Peyer's patch (tissue), 4 donors: Measurements from ENCODE around the gene ADRM1. TPM values are rescaled to one million over a fixed set of nuclear protein-coding genes. Genes with fewer than 3 reads are reported as not detected.

Source experiments
- DNase-seq, 3 donors: peaks; one replicate each; pipeline ENCODE4 v3.0.0-alpha.2; 2017 to 2019
- H3K27ac ChIP-seq, 4 donors: fragments of 200-600 bp; sonication (generic); one replicate each; pipeline ENCODE4 v1.5.1; 2016 to 2019
- H3K27me3 ChIP-seq, 2 donors: fragments of 200-600 bp; sonication (generic); one replicate each; pipeline ENCODE4 v1.5.1; 2019
- H3K36me3 ChIP-seq, 3 donors: fragments of 200-600 bp; sonication (generic); one replicate each; pipeline ENCODE4 v1.5.1; 2016 to 2019
- H3K4me1 ChIP-seq, 4 donors: fragments of 200-600 bp; sonication (generic); one replicate each; pipeline ENCODE4 v1.5.1; 2016 to 2019
- H3K4me3 ChIP-seq, 4 donors: fragments of 200-600 bp; sonication (generic); 1 replicate in 3 of 4; 2 replicates in 1 of 4; pipeline ENCODE4 v1.5.1; 2016 to 2019; ENCODE audit warnings: mild to moderate bottlenecking in 1 of 4
- H3K9me3 ChIP-seq, 4 donors: fragments of 200-600 bp; sonication (generic); one replicate each; pipeline ENCODE4 v1.5.1; 2016 to 2019; ENCODE audit warnings: mild to moderate bottlenecking in 1 of 4
- POLR2A ChIP-seq, 2 donors: fragments of 450-650 bp; IDR thresholded peaks; one replicate each; pipeline ENCODE4 v1.5.1; 2017; ENCODE audit warnings: antibody characterized with exemption in 2 of 2, mild to moderate bottlenecking in 2 of 2, moderate library complexity in 2 of 2
- total RNA-seq, 4 donors: library from RNA; depleted of rRNA; stranded (reverse); fragments of >200 nt; gene quantifications; one replicate each; pipeline ENCODE4 v1.1.0, GENCODE V29; 2016
- TF ChIP-seq, protein P1 (sequence below), 6 experiments: fragments of 450-650 bp in 4 of 6; fragments of 200-600 bp in 2 of 6; sonication (generic) in 1 of 6; IDR thresholded peaks; one replicate each; pipeline ENCODE4 v1.5.1; 2017 to 2019; ENCODE audit warnings: antibody characterized with exemption in 6 of 6, mild to moderate bottlenecking in 3 of 6, moderate library complexity in 1 of 6

ADRM1 gene
- total RNA-seq, 4 donors from 2014 or later: 90.8 to 136 (median 99.7) TPM

DNA sequence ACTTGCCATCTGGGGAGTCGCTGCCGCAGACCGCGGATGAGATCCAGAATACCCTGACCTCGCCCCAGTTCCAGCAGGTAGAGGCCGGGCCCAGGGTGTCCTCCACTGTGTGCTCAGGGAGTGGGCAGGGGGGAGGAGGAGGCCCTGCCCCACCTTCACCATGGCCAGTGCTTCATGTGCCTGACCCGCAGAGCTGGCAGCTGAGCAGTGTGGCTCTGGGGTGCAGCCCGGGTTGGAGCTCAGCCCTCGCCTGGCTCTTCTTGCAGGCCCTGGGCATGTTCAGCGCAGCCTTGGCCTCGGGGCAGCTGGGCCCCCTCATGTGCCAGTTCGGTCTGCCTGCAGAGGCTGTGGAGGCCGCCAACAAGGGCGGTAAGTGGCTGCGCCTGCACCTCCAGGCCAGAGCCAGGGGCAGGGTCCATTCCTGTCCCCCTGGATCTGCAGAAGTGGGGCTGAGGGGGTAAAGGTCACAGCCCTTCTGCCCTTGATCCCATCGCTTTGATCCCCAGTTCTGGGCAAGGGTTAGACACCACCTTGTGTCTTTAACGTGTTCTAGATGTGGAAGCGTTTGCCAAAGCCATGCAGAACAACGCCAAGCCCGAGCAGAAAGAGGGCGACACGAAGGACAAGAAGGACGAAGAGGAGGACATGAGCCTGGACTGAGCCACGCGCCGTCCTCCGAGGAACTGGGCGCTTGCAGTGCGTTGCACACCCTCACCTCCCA, 5.5 kb downstream of the ADRM1 start:
- no peak overlapping the region for H3K27ac ChIP-seq
- H3K36me3 ChIP-seq: peaks cover 0 to 73% (median 0%) of the 10 kb centered on the region in 3 donors
- no peak for DNase-seq
- no peaks in the 10 kb centered on the region for H3K27me3 ChIP-seq
- peaks cover 7 to 25% (median 17%) of the 10 kb centered on the region in 4 donors for H3K4me1 ChIP-seq
- H3K9me3 ChIP-seq: no peaks in the 10 kb centered on the region
- TF ChIP-seq, protein P1, sequence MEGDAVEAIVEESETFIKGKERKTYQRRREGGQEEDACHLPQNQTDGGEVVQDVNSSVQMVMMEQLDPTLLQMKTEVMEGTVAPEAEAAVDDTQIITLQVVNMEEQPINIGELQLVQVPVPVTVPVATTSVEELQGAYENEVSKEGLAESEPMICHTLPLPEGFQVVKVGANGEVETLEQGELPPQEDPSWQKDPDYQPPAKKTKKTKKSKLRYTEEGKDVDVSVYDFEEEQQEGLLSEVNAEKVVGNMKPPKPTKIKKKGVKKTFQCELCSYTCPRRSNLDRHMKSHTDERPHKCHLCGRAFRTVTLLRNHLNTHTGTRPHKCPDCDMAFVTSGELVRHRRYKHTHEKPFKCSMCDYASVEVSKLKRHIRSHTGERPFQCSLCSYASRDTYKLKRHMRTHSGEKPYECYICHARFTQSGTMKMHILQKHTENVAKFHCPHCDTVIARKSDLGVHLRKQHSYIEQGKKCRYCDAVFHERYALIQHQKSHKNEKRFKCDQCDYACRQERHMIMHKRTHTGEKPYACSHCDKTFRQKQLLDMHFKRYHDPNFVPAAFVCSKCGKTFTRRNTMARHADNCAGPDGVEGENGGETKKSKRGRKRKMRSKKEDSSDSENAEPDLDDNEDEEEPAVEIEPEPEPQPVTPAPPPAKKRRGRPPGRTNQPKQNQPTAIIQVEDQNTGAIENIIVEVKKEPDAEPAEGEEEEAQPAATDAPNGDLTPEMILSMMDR (IDR thresholded peaks at IDR 0.05): no peak
- TF ChIP-seq POLR2A (IDR thresholded peaks at IDR 0.05): no peak
- no peak overlapping the region for H3K4me3 ChIP-seq

DNA sequence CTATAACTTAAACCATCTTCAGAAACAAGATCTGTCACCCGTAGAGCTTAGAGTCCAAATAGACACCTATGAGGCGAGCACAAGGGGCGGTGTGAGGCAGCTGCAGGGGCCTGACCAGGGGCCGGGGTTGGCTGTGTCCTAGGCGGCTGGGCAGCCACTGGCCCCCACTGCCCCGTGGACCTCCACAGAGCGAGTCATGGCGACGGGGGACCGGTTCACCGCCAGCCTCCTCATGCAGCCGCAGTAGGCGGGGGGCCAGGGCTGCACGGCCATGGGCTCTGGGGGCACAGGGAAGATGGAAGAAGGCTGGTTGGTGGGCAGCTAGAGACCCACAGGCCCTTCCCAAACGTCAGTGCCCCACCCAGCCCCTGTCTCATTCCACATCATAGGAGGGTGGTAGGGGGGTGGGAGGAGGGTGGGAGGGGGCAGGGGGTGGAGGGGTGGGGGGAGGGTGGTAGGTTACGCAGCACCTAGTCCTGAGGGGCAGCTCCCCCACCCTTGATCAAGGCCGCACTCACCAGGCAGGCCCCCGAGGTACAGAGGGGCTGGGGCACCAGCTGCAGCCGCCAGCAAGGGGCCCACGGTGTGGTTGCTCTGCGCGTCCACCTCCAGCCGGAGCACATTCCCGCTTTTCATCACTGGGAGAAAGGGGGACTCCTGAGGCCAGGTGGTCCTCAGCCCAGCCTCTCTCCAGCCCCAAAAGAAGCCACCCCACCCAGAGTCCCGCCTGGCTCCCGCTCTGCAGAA, 6.6 kb downstream of the ADRM1 start:
- no peak overlapping the region for H3K4me3 ChIP-seq
- no peak for TF ChIP-seq POLR2A (IDR thresholded peaks at IDR 0.05)
- TF ChIP-seq, protein P1 (IDR thresholded peaks at IDR 0.05): no peak
- H3K27ac ChIP-seq: no peak overlapping the region
- no peaks in the 10 kb centered on the region for H3K27me3 ChIP-seq
- peaks cover 3 to 17% (median 8%) of the 10 kb centered on the region in 4 donors for H3K4me1 ChIP-seq
- peaks cover 0 to 76% (median 0%) of the 10 kb centered on the region in 3 donors for H3K36me3 ChIP-seq
- no peak for DNase-seq
- H3K9me3 ChIP-seq: no peaks in the 10 kb centered on the region

DNA sequence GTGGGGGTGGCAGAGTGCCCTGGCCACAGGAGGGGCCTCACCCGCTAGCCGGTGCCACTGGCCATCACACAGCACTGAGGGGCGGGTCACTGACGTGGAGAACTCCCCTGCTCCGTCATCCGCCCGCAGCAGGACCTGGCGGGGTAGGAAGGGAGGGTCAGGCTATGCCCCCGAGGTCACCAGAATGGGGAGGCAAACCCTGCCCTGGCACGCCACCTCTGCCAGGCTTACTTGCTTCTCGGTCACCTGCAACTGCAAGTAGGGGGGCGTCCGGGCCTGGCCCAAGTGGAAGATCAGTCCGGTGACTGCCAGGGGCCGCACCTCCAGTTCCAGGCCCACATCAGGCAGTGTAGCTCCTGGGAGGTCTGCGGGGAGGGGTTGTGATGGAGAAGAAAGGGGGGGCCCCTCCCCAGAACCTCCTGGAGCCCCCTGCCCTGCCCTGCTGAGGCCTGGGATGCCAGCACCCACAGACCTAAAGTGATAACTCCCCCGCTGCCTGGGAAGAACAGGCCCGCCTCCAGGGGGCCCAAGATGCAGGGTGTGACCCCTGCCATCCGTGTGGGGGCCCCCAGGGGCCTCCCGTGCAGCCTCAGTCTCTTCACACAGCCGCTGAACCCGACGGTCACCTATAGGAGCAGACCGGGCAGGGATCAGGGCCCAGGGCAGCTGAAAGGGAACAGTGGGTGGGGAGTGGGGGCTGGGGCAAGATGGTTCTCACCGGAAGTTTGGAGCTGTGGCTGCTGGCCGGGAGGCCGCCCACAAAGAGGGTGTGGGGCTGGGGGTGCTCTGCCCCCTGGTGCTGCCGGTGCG, 7.4 kb downstream of the ADRM1 start:
- no peak for DNase-seq
- Histone ChIP-seq H3K27ac (no peak overlapping the region), H3K4me1 (peaks cover 0 to 9% (median under 1%) of the 10 kb centered on the region in 4 donors), H3K4me3 (no peak overlapping the region), H3K27me3 (no peaks in the 10 kb centered on the region), H3K36me3 (peaks cover 0 to 76% (median 0%) of the 10 kb centered on the region in 3 donors), H3K9me3 (no peaks in the 10 kb centered on the region)
- TF ChIP-seq POLR2A (IDR thresholded peaks at IDR 0.05): no peak
- TF ChIP-seq, protein P1 (IDR thresholded peaks at IDR 0.05): no peak

DNA sequence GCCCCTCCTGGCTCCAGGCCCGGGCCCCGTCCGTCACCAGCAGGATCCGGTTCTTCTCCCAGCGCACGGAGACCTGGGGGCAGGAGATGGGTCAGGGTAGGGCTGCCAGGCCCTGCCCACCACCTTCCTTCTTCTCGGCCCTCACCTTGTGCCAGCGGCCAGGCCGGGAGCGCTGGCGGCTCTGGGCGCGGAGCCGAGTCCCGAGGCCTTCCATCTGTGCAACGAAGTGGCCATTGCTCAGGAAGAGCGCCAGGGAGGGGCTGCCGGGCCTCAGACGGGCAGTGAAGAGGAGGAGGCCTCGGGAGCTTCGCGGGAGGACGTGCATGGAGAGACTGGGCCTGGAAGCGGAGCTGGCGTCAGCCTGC, 7.9 kb downstream of the ADRM1 start:
- Histone ChIP-seq H3K4me3 (no peak overlapping the region), H3K36me3 (peaks cover 0 to 75% (median 0%) of the 10 kb centered on the region in 3 donors), H3K27me3 (no peaks in the 10 kb centered on the region), H3K4me1 (peaks cover 0 to 3% (median 0%) of the 10 kb centered on the region in 4 donors), H3K9me3 (no peaks in the 10 kb centered on the region), H3K27ac (no peak overlapping the region)
- DNase-seq: no peak
- TF ChIP-seq, protein P1 (IDR thresholded peaks at IDR 0.05): no peak
- TF ChIP-seq POLR2A (IDR thresholded peaks at IDR 0.05): no peak

DNA sequence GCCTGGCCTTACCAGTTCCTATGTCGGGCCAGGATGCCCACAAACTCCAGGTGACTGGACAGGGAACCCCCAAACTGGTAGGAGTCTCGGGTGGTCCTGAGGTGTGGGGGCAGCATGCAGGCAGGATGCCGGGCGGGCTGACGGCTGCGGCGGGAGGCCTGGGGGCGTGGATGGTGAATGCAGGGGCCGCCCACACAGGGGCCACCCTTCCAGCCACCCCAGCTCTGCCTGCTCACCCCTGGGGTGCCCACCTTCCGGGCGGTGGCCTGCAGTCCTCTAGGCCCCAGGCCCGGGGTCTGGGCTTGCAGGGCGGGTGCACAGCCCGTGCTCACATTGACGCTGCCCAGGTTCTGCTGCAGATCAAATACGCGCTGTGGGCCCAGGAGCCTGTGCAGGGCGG, 8.4 kb downstream of the ADRM1 start:
- TF ChIP-seq, protein P1 (IDR thresholded peaks at IDR 0.05): no peak
- TF ChIP-seq POLR2A (IDR thresholded peaks at IDR 0.05): no peak
- H3K36me3 ChIP-seq: peaks cover 0 to 74% (median 0%) of the 10 kb centered on the region in 3 donors
- no peak for DNase-seq
- no peak overlapping the region for H3K27ac ChIP-seq
- H3K4me3 ChIP-seq: no peak overlapping the region
- no peaks in the 10 kb centered on the region for H3K27me3 ChIP-seq
- H3K4me1 ChIP-seq: no peaks in the 10 kb centered on the region
- H3K9me3 ChIP-seq: no peaks in the 10 kb centered on the region
